Ovary (tissue), 9 donors: ENCODE measurements around the gene ADAM12. TPM values are rescaled to one million over a fixed set of nuclear protein-coding genes. Genes with fewer than 3 reads are reported as not detected.

ENCODE experiments used
- DNase-seq, 5 donors: peaks; one replicate each; pipeline ENCODE4 v3.0.0-alpha.2; 2019 to 2020
- H3K27ac ChIP-seq, 2 donors: fragments of 200-600 bp; one replicate each; pipeline versions ENCODE4 v1.5.1 to v1.8.0; 2019 to 2022
- H3K27me3 ChIP-seq: fragments of 200-600 bp; one replicate; pipeline ENCODE4 v1.8.0; 2022
- H3K36me3 ChIP-seq: fragments of 200-600 bp; sonication (generic); one replicate; pipeline ENCODE4 v1.5.1; 2019
- H3K4me1 ChIP-seq: one replicate; pipeline ENCODE4 v1.8.1; 2013; ENCODE audit warnings: mild to moderate bottlenecking, moderate library complexity; ENCODE audit not compliant: insufficient read depth
- H3K4me3 ChIP-seq: fragments of 200-600 bp; sonication (generic); one replicate; pipeline ENCODE4 v1.5.1; 2017
- H3K9me3 ChIP-seq, 2 donors: fragments of 200-600 bp in 1 of 2; sonication (generic) in 1 of 2; one replicate each; pipeline versions ENCODE4 v1.5.1 to v1.8.1; 2013 to 2019; ENCODE audit warnings: mild to moderate bottlenecking in 1 of 2, moderate library complexity in 1 of 2
- EP300 ChIP-seq: sonication (generic); formaldehyde crosslinking; IDR thresholded peaks from one replicate; pipeline ENCODE4 v1.6.1; 2017; ENCODE audit warnings: antibody characterized with exemption
- POLR2A ChIP-seq: fragments of 450-650 bp; IDR thresholded peaks from one replicate; pipeline ENCODE4 v1.6.1; 2017; ENCODE audit warnings: antibody characterized with exemption, mild to moderate bottlenecking, moderate library complexity
- WGBS, 3 donors: extraction: QIAGEN DNeasy Blood & Tissue Kit in 1 of 3; methylation state at CpG; one replicate each; pipeline versions ENCODE4 v1.1.5 to v1.1.7; 2013 to 2017; 5-methylcytosine and 5-hydroxymethylcytosine counted together
- intact Hi-C, 4 donors: fragments of 100-400 bp; cut with DNase I; formaldehyde crosslinking; loops; one replicate each; pipeline versions ENCODE4 v1.11.0 to v1.15.1; 2022 to 2023
- polyA plus RNA-seq, 2 donors: library from polyadenylated mRNA; stranded (reverse); fragments of 200-250 nt in 1 of 2; fragments of 350-450 nt in 1 of 2; fragmentation: Illumina TruSeq in 1 of 2; extraction: RNeasy Lipid Tissue Mini Kit (QIAGEN cat#74804) in 1 of 2; gene quantifications; one replicate each; pipeline ENCODE4 v1.2.3, GENCODE V29; 2013 to 2014
- total RNA-seq, 7 donors: library from RNA; depleted of rRNA in 2 of 7; stranded (reverse); fragments of >200 nt in 2 of 7; fragmentation: NEBNext Ultra II Directional in 3 of 7; extraction: Animal tissue kit (Norgen Biotek cat#: 25700) in 3 of 7; gene quantifications; one replicate each; pipeline versions ENCODE4 v1.1.0 to v1.2.4, GENCODE V29; 2016 to 2023
- TF ChIP-seq, protein P1 (sequence below), 3 donors: fragments of 450-650 bp in 2 of 3; fragments of 200-600 bp in 1 of 3; IDR thresholded peaks; one replicate each; pipeline versions ENCODE4 v1.5.1 to v1.8.0; 2016 to 2022; ENCODE audit warnings: antibody characterized with exemption in 3 of 3, mild to moderate bottlenecking in 1 of 3
- donor health status: DM: no; HTN: no; CAD: no; lungs with moderate emphysema.
- donor health status: DM: no; HTN: no; CAD: no.
- donor health status: Bipolar disorder and iron deficiency.
- donor health status: DM: yes; HTN: yes; CAD: no.
- donor health status: DM: no; HTN: no; CAD: no.
- donor health status: DM: yes; HTN: yes; CAD: no.

The ADAM12 gene
- total and polyA plus RNA-seq, 9 donors = 1.8 to 27.2 (median 10.3) TPM

DNA sequence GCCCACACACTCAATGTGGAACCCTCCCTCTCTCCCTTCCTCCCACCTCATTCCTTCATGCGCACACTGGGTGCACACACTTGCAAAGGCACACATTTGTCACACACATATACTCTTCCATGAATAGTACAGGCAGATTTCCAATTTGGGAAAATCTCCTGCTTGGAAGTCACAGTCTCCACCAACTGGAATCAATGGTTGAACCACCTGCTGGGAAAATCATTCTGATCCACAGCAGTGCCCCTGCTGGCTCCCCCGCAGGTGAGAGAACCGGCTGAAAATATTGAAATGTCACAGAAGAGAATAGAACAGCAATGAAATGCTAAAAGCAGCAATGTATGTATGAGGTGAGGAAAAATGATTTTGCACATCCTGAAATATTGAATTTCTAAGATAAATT, 232.7 kb downstream of the ADAM12 start:
- no peaks in the 10 kb centered on the region for H3K36me3 ChIP-seq
- no peak overlapping the region for H3K27ac ChIP-seq
- H3K9me3 ChIP-seq = no peaks in the 10 kb centered on the region
- 32 to 80% (median 34%) methylated on average over 3 of the region's 3 CpGs for WGBS, 3 donors
- no peak for DNase-seq
- intact Hi-C loops = no loop called here
- H3K4me1 ChIP-seq = peaks cover 9% of the 10 kb centered on the region
- no peak for TF ChIP-seq EP300
- TF ChIP-seq, protein P1, sequence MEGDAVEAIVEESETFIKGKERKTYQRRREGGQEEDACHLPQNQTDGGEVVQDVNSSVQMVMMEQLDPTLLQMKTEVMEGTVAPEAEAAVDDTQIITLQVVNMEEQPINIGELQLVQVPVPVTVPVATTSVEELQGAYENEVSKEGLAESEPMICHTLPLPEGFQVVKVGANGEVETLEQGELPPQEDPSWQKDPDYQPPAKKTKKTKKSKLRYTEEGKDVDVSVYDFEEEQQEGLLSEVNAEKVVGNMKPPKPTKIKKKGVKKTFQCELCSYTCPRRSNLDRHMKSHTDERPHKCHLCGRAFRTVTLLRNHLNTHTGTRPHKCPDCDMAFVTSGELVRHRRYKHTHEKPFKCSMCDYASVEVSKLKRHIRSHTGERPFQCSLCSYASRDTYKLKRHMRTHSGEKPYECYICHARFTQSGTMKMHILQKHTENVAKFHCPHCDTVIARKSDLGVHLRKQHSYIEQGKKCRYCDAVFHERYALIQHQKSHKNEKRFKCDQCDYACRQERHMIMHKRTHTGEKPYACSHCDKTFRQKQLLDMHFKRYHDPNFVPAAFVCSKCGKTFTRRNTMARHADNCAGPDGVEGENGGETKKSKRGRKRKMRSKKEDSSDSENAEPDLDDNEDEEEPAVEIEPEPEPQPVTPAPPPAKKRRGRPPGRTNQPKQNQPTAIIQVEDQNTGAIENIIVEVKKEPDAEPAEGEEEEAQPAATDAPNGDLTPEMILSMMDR (IDR thresholded peaks at IDR 0.05) = no peak
- no peak for TF ChIP-seq POLR2A
- no peaks in the 10 kb centered on the region for H3K27me3 ChIP-seq
- no peak overlapping the region for H3K4me3 ChIP-seq

DNA sequence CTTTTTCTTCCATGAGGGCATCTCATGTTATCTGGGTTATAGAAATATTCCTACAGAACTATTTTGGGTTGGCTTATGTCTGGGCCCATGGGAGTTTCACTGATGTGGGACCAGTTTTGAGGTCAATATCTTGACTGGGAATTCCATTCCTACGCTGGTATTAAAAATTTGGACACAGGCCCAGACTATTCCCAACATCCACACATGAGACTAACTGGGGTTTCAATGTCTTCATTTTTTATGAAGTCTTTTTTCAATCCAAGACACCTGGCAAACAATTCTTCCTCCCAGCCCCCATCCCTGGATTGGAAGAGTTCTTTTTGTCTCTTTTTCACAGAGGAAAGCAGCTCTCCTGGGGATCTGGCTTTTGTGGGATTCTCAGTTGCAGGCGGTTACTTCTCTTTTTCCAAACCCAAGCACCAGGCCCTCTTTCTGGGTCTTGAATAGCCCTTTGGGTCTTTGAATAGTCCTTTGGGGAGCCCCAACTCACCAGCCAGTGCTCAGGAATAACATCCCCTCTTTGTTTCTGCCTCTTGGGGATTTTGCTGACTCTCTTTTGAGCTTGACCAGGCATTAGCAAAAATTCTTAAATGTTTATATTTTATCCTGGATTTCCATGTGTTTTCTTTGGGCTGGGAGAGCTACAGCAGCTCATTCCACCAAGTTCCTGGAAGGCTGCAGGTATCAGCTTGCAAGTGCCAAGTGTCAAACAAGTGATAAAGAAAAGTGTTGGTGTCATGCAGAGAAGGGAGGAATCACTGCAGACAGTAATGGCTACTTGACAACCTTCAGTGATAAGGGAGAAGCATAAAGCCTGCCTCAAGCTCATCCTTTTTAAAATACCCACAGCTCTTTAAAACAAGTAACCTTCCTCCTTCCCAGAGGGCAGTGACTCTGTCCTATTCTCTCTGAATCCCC, 234.3 kb downstream of the ADAM12 start:
- intact Hi-C loops = no loop called here
- 39 to 56% (median 48%) methylated on average over 2 of the region's 2 CpGs for WGBS, 3 donors

DNA sequence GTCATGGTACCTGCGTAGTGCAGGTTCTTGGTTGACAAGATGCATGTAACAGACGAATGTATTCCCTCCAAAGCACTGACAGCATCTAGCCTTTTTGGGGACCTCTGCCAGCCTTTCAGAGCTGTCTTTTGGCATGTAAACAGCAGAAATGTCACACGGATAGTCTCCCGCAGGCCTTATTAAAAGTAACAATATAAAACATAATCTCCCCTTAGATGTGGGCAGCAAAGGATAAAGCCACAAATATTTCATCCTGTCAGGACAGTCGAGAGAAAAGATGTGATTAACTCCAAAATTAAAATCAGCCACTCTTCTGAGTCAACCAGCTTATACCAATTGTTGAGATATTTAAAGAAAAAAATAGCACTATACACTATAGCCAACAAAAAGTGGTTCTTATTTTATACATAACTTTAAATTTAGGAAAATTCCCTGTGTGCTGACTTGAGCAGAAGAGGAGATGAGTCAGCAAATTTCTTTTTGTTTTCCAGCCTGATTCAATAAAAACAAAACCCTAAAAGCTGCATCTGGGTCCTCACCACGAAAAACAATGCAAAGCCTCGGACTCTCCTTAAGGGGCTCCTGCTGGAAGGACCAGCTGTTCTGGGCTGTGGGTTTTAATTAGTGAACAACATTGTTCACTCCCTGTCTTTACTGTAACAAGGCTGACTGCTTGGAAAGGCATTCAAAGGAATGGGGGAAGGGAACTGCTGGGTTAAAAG, 240.2 kb downstream of the ADAM12 start:
- H3K27ac ChIP-seq = peak overlapping the region in 1 of 2 donors; percentile 42
- no peaks in the 10 kb centered on the region for H3K27me3 ChIP-seq

More for the DNA sequence above, 234.3 kb downstream of the ADAM12 start:
- H3K9me3 ChIP-seq = no peaks in the 10 kb centered on the region
- H3K36me3 ChIP-seq = no peaks in the 10 kb centered on the region
- peaks cover 11% of the 10 kb centered on the region for H3K4me1 ChIP-seq
- H3K27me3 ChIP-seq = no peaks in the 10 kb centered on the region
- TF ChIP-seq POLR2A = no peak
- TF ChIP-seq, protein P1 (IDR thresholded peaks at IDR 0.05) = no peak
- no peak for TF ChIP-seq EP300
- H3K4me3 ChIP-seq = no peak overlapping the region
- no peak for DNase-seq
- no peak overlapping the region for H3K27ac ChIP-seq

DNA sequence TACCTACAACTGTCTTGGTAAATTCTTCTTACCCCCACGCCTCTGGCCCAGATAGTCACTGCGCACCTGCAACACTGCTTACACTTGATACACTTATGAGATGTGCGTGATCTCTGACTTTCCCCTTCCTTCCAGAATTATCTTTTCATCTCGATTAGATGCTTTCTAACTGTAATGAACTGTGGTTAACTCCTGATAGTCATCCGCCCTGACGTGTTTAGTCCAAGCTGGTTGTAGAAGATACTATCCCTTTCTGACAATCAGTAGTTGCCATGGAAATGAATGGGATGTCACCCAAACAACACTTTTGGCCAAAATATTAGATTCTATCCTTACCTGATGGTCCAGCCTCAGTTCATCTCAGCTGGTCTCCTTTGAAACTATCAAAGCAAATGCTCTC, 241.5 kb downstream of the ADAM12 start:
- H3K9me3 ChIP-seq = no peaks in the 10 kb centered on the region
- H3K36me3 ChIP-seq = no peaks in the 10 kb centered on the region
- peaks cover 12% of the 10 kb centered on the region for H3K4me1 ChIP-seq
- intact Hi-C loops = no loop called here
- H3K27ac ChIP-seq = no peak overlapping the region
- 95% methylated on average over 6 of the region's 6 CpGs for WGBS, 3 donors
- TF ChIP-seq, protein P1 (IDR thresholded peaks at IDR 0.05) = no peak
- TF ChIP-seq EP300 = no peak
- no peak for TF ChIP-seq POLR2A
- H3K4me3 ChIP-seq = no peak overlapping the region
- DNase-seq = no peak
- no peaks in the 10 kb centered on the region for H3K27me3 ChIP-seq

More for the DNA sequence above, 240.2 kb downstream of the ADAM12 start:
- H3K9me3 ChIP-seq = no peaks in the 10 kb centered on the region
- no peak for DNase-seq
- TF ChIP-seq, protein P1 (IDR thresholded peaks at IDR 0.05) = no peak
- no peak for TF ChIP-seq POLR2A
- no peaks in the 10 kb centered on the region for H3K36me3 ChIP-seq
- intact Hi-C loops = no loop called here
- no peak overlapping the region for H3K4me3 ChIP-seq
- H3K4me1 ChIP-seq = peaks cover 12% of the 10 kb centered on the region
- 17 to 27% (median 19%) methylated on average over 7 of the region's 7 CpGs for WGBS, 3 donors
